Medulla oblongata (tissue), 1 donor: Measurements from ENCODE around the gene CAPN12.
"Not testable (repeated sequence)": the region's sequence is repeated elsewhere in the genome, so short reads cannot be mapped to it uniquely, and the experiment has no call there.

Experiments used
- DNase-seq: peaks from one replicate; pipeline ENCODE4 v3.0.0-alpha.2; 2015; ENCODE audit errors: extremely low spot score

The CAPN12 gene, protein sequence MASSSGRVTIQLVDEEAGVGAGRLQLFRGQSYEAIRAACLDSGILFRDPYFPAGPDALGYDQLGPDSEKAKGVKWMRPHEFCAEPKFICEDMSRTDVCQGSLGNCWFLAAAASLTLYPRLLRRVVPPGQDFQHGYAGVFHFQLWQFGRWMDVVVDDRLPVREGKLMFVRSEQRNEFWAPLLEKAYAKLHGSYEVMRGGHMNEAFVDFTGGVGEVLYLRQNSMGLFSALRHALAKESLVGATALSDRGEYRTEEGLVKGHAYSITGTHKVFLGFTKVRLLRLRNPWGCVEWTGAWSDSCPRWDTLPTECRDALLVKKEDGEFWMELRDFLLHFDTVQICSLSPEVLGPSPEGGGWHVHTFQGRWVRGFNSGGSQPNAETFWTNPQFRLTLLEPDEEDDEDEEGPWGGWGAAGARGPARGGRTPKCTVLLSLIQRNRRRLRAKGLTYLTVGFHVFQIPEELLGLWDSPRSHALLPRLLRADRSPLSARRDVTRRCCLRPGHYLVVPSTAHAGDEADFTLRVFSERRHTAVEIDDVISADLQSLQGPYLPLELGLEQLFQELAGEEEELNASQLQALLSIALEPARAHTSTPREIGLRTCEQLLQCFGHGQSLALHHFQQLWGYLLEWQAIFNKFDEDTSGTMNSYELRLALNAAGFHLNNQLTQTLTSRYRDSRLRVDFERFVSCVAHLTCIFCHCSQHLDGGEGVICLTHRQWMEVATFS

DNA sequence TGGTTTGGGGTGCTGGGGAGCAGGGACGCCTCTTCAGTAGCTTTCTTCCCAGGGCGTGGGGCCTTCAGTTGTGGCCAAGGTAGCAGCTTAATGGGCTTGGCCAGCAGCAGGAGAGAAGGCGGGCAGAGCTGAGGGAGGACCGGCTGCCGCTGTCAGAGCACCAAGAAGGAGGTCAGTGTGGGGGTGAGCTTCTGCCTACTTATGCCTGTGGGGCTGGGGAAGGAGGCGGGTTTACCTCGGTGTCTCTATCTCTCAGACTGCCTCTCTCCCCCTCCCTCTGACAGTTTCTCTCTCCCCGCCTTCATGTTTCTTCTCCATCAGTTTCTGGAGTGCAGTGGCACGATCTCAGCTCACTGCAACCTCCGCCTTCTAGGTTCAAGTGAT lies at the start of gene CAPN12:
TSS of gene CAPN12 (minus strand) at position 177 of the 384 bp plus-strand sequence. CDS start 309 bp downstream, outside the sequence.
- no peak for DNase-seq

DNA sequence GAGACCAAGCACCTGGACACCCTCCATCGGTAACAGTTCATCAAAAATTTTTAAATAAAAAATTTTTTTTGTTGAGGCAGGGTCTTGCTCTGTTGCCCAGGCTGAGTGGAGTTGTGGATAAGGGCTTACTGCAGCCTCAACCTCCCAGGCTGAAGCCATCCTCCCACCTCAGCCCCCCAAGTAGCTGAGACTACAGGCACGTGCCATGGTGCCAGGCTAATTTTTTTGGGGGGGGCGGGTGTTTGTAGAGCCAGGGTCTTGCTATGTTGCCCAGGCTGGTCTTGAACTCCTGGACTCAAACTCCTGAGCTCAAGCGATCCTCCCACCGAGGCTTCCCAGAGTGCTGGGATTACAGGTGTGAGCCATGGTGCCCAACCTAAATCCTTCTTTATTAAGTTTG lies 49.4 kb upstream of the CAPN12 start:
- DNase-seq = no peak

DNA sequence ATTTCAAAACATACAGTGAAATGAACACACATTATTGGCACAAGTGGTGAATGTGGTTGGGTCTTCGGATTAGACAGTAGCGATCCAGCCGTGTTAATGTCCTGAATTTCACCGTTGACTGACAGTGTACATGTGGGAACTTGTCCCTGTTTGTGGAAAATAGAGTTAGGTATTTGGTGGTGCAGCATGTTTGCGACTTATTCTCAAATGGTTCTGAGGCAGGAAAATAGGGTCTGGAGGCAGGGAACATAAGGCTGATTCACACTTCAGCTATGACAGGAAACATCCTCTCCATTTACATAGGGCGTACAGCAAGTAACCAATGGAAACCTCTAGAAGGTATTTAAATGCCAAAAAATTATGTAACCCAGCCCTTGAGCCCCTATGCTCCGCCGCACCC lies 48.9 kb upstream of the CAPN12 start:
- DNase-seq = no peak

DNA sequence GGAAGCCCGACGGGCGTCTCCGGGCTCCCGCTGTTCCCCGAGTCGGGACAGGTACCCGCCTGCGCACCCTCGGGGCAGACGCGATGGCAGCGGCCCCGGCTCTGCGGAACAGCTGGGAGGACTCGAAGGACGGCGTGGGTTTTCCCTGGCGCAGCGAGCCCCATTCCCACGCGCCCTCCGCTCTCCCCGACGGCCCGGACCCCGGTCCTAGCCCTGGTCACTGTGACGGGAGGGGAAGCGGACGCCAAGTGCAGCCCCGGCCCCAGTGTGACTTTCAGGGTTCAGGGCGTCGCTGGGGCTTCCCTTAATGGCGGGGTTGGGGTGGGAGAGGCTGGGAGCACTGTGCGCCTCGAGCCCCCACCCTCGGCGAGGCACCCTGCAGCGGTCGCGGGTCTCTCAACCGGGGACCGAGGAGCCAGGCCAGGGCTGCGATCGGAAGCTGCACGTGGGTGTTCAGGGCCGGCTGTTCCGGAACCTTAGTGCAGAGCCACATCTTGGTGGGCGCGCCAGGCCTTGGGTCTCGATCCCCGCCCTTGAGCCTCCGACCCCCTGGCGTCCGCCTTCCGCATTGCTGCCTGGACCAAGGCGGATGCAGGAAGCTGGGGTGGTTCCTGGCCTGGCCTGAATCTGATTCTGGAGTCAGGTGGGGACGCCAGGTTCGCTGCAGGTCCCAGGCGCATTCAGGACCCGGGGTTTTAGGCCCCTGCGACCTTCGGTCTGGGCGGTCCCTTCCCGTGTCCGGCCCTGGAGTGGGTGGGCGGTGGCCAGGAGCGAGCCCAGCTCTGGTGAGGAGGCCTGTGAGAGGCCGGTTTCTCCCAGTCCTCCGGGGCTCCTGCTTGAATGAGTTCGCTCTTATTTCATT lies 48.2 kb upstream of the CAPN12 start:
- DNase-seq = no peak

DNA sequence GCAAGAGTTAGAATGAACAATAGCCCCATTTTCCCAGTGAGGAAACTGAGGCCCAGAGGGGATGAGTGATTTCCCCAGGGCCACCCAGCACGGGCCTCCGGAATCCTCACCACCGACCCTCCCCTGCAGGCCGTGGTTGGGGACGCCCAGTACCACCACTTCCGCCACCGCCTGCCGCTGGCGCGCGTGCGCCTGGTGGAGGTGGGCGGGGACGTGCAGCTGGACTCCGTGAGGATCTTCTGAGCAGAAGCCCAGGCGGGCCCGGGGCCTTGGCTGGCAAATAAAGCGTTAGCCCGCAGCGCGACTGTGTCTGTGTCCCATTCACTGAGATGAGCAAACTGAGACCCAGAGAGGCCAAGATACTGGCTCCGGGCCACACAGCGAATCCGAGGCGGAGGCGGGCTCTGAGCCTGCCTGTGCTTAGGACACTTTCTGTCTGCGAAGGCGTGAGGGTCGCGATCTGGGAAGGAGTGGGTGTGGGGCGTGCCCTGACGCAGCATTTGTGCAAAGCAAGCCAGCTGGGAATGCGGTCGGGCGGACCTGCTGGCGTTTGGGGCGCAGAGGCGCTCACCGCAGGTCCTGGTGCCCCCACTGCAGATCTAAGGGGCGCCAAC lies 47.3 kb upstream of the CAPN12 start:
- not testable (repeated sequence) for DNase-seq

DNA sequence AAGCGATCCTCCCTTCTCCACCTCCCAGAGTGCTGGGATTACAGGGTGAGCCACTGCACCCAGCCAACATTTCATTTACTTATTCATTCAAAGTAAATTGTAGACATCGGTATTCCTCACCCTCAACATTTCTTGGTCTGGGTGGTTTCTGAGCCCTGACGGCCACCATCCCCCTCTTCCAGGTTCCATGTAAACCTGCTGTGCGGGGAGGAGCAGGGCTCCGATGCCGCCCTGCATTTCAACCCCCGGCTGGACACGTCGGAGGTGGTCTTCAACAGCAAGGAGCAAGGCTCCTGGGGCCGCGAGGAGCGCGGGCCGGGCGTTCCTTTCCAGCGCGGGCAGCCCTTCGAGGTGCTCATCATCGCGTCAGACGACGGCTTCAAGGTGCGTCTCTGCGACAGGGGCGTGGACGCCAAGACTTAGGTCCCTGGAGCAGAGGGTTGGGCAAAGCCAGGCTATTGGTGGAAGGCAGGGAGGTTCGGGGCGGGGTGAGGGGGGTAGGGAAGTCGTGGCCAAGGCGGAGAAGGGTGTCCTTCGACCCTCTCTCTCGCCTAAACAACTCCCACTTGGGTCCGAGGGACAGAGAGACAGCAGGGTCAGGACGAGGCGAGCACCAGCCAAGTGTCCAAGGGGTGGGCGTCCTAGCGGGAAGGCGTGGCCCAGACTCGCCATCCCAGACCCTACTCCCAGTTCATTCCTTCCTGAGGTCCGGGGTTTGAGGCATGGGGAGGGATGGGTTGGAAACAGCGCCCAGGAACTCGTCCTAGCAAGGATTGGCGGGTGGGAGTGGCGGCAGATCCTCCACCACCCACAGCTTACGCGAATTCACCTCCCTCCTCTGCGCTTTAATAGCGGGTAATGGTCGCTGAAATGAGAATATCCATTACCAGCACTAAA lies 46.5 kb upstream of the CAPN12 start:
- not testable (repeated sequence) for DNase-seq

DNA sequence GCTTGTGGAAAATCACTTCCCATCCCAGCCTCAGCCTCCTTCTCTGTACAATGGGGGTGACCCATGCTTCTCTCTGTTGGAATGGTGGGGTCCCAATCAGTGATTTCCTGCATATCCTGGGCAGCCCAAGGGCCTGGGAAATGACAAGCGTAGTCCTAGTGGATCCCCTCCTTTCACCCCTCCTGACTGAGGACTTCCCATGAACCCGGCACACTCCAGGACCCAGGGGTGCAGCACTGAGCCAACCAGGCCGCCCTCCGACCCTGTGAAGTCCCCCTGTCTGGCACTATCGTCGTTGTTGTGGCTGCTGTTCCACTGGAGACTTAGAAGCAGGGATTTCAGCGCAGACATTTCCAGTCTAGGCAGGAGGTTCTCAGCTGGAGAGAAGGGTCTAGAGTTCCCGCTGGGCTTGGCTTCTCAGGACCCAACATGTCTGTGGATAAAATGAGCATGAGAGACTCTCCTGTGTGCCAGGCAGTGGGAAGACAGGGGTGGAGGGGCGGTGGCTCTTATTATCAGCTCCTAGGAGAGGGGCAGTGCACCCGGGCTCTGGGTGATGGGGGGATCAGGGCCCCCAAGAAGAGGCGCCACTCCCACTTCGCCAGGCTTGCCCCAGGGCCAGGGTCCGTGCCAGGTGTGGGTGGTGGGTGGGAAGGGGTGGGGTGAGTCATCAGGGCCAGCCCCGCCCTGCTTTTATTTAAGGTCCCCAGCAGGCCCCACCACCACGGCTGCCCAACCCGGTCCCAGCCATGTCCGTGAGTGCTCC lies 44.4 kb upstream of the CAPN12 start, which contains the start of gene LGALS7B:
TSS of gene LGALS7B (plus strand) at position 723 of the 766 bp plus-strand sequence. CDS start at position 750, 27 bp downstream.
- no peak for DNase-seq

DNA sequence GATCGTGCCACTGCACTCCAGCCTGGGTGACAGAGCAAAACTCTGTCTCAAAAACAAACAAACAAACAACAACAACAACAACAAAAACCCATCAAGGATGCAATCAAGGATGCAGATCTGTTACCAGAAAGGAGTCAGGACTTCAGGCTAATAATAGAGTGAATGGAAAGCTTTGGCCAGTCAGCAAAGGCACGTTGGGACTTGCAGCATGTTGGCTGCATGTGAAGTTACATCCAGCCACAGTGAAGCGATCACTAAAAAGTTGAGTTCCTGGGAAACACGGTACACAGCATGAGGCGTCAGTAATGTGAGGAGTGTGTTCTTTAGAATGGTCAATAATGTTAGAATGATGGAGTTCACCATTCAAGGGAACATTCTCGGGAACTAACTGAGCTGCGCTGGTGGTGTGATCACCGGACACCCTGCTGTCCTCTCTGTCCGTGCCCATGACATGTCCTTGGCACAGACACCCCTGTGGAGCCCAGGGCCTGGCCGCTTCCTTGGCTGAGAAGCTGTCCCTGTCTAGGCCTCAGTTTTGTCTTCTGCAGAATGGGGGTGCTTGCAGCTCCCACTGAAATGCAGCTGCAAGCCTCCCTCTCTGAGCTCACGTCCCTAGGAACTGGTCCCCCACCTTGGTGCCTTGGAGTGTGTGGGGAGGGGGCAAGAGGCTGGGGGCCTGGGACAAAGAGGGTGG lies 42.4 kb upstream of the CAPN12 start:
- DNase-seq = no peak

DNA sequence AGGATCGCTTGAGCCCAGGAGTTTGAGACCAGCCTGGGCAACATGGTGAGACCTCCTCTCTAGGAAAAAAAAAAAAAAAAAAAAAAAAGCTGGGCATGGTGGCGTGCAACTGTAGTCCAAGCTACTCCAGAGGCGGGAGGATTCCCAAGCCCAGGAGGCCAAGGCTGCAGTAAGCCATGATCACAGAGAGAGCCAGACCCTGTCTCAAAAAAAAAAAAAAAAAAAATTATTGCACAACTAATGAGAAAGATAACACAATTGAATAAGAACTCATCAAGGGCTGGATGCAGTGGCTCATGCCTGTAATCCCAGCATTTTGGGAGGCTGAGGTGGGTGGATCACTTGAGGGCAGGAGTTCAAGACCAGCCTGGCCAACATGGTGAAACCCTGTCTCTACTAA lies 41.8 kb upstream of the CAPN12 start:
- DNase-seq = not testable (repeated sequence)

DNA sequence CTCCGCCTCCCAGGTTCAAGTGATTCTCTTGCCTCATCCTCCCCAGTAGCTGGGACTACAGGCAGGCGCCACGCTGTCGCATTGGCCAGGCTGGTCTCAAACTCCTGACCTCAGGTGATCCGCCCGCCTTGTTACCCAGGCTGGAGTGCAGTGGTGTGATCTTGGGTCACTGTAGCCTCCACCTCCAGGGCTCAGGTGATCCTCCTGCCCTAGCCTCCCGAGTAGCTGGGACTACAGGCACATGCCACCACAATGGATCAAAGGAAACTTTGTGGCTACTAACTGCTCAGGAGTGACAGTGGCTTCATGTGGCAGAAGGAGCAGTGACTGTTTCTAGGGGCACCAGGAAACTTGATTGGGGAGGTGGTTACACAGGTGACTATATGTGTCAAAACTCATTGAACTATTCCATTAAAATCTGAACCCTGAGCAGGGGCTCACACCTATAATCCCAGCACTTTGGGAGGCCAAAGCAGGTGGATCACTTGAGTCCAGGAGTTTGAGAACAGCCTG lies 41.0 kb upstream of the CAPN12 start:
- no peak for DNase-seq

DNA sequence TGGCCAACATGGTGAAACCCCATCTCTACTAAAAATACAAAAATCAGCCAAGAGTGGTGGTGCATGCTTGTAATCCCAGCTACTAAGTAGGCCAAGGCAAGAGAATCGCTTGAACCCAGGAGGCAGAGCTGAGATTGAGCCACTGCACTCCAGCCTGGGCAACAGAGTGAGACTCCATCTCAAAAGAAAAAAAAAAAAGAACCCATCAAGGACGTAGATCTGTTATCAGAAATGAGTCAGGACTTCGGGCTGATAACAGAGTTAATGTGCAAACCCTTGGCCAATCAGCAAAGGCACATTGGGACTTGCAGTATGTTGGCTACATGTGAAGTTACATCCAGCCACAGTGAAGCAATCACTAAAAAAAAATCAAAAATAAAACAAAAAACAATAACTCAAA lies 40.0 kb upstream of the CAPN12 start:
- no peak for DNase-seq

DNA sequence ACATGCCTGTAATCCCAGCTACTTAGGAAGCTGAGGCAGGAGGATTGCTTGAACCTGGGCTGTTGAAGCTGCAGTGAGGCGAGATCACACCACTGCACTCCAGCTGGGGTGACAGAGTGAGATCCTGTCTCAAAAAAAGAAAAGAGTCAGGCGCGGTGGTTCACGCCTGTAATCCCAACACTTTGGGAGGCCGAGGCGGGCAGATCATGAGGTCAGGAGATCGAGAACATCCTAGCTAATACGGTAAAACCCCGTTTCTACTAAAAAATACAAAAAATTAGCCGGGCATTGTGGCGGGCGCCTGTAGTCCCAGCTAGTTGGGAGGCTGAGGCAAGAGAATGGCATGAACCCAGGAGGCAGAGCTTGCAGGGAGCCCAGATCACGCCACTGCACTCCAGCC lies 37.9 kb upstream of the CAPN12 start:
- DNase-seq = not testable (repeated sequence)

DNA sequence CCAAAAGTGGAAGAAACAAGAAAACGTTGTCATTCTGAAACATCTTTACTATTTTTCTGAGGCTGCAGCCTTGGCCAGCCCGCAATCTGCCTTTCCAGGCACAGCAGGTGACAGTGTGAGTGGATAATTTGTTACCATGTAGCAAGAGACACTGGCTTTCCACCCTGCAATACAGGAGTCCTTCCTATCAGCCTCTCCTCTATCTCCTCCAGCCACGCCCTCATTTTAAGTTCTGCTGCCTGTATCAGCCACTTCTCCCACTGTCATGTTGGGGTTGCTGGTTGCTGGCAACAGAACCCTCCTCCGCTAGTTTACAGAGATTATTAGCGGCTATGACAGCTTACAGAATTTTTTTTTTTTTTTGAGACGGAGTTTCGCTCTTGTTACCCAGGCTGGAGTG lies 36.8 kb upstream of the CAPN12 start:
- no peak for DNase-seq

DNA sequence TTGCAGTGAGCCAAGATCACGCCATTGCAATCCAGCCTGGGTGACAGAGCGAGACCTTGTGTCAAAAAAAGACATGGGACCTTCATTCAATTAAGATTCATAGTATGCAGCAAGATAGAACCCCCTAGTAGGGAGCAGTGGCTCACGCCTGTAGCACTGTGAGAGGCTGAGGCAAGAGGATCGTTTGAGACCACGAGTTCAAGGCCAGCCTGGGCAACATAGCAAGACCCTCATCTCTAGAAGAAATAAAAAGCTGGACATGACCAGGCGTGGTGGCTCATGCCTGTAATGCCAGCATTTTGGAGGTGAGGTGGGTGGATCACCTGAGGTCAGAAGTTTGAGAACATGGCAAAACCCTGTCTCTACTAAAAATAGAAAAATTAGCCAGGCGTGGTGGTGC lies 36.2 kb upstream of the CAPN12 start:
- DNase-seq = no peak

DNA sequence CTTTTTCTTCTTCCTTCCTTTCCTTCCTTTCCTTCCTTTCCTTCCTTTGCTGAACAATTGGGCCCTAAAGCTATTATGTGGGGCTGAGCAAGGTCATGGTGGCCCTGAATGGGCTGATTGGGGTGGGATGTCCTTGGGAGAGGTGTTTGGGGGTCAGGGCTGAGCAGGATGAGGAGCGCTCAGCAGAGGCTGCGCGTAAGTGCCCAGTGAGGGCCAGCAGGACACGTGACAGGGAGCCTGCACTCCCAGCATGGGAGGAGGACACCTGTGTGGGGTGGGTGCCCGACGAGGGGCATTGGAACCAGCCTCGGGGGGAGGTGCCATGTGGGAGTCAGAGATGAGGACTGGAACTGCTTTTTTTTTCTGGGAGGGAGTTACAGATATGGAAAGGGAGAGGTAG lies 34.5 kb upstream of the CAPN12 start:
- DNase-seq = no peak

DNA sequence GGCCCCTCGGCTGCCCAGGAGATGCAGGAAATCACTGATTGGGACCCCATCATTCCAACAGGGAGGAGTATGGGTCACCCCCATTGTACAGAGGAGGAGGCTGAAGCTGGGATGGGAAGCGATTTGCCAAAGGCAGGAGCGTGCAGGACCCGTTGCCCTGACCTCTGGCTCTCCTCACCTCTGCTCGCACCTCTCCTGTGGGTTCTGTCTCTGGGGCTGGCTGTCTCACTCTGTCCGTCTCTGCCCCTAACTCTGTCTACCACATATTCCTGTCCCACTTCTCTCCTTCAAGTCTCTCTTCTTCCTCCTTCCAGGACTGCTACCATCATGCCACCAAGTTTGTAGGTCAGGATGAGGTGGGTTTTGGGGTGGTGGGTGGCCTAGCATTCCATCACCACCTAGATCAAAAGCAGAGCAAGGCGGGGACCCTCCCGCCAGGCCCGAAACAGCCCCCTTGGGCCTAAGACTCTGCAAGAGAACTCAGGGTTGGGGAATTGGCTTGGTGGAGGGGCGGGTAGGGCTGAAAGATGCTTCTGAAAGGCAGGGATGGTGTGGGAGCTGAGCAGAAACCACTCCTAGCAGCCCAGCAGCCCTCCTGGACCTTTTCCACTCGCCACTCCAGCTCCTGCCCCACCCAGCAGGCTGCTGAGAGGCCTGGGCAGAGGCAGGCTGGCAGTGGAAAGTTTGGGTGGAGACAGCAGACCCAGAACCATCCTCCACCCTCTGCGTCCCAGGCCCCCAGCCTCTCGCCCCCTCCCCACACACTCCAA lies 30.1 kb upstream of the CAPN12 start:
- no peak for DNase-seq

DNA sequence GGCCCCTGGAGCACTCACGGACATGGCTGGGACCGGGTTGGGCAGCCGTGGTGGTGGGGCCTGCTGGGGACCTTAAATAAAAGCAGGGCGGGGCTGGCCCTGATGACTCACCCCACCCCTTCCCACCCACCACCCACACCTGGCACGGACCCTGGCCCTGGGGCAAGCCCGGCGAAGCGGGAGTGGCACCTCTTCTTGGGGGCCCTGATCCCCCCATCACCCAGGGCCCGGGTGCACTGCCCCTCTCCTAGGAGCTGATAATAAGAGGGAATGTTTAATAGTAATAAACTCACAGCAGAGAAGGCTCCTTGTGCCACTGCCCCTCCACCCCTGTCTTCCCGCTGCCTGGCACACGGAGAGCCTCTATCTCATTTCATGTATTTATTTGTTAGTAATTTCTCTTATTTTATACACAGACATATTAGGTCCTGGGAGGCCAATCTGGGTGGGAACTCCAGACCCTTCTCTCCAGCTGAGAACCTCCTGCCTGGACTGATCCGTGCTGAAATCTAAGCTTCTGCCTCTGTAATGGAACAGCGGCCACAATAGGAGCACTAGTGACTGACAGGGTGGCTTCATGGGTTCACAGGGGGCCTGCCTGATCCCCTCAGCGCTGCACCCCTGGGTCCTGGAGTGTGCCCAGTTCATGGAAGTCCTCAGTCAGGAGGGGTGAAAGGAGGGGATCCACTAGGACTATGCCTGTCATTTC lies 29.3 kb upstream of the CAPN12 start, which contains the start of gene LGALS7:
TSS of gene LGALS7 (minus strand) at position 49 of the 709 bp plus-strand sequence. CDS start at position 24, 25 bp downstream.
- DNase-seq = no peak
